Calu3 (cell line): Measurements from ENCODE around the gene PRELID3B. TPM values are rescaled to one million over a fixed set of nuclear protein-coding genes. Genes with fewer than 3 reads are reported as not detected.

Experiments used
- BruUV-seq: library from RNA; stranded (reverse); fragments of 400-500 nt; replicated peaks from 2 replicates; lab custom pipeline; 2021; lab: Mats Ljungman, UMichigan
- CTCF ChIA-PET: fragments of 300-600 bp; sonication (Branson Sonifier 250); formaldehyde crosslinking; loops from one replicate; lab custom pipeline; 2022; ENCODE audit warnings: antibody characterized with exemption; lab: Charles Lee
- DNase-seq: peaks from one replicate; pipeline ENCODE4 v3.0.0; 2022
- H3K27ac Mint-ChIP-seq: one replicate; pipeline ENCODE4 v1.8.0; 2022; ENCODE audit warnings: mixed read lengths; ENCODE audit not compliant: unreplicated experiment
- H3K27me3 Mint-ChIP-seq: one replicate; pipeline ENCODE4 v1.8.0; 2022; ENCODE audit warnings: mixed read lengths; ENCODE audit not compliant: unreplicated experiment
- H3K36me3 Mint-ChIP-seq: one replicate; pipeline ENCODE4 v1.8.0; 2022; ENCODE audit warnings: mild to moderate bottlenecking, moderate library complexity, mixed read lengths; ENCODE audit not compliant: insufficient read depth, unreplicated experiment
- H3K4me1 Mint-ChIP-seq: one replicate; pipeline ENCODE4 v1.8.0; 2022; ENCODE audit warnings: mild to moderate bottlenecking, low read depth, mixed read lengths; ENCODE audit not compliant: unreplicated experiment
- H3K4me3 Mint-ChIP-seq: one replicate; pipeline ENCODE4 v1.8.0; 2022; ENCODE audit warnings: mild to moderate bottlenecking, low read depth, moderate library complexity, mixed read lengths; ENCODE audit not compliant: unreplicated experiment
- H3K9me3 Mint-ChIP-seq: one replicate; pipeline ENCODE4 v1.8.0; 2022; ENCODE audit warnings: low read depth, mixed read lengths; ENCODE audit not compliant: unreplicated experiment
- intact Hi-C: fragments of 100-400 bp; cut with micrococcal nuclease; formaldehyde crosslinking; loops from one replicate; pipeline ENCODE4 v1.10.0; 2022; ENCODE audit not compliant: unreplicated experiment
- total RNA-seq: library from RNA; stranded (reverse); gene quantifications from 2 replicates; pipeline ENCODE4 v1.2.3, GENCODE V29; 2022
- TF ChIP-seq, protein P1 (sequence below): fragments of 200-600 bp; IDR thresholded peaks from one replicate; pipeline ENCODE4 v1.8.0; 2022; ENCODE audit warnings: antibody characterized with exemption; ENCODE audit not compliant: unreplicated experiment

Gene PRELID3B
- total RNA-seq, 1 experiment from 2014 or later: 136 TPM

DNA sequence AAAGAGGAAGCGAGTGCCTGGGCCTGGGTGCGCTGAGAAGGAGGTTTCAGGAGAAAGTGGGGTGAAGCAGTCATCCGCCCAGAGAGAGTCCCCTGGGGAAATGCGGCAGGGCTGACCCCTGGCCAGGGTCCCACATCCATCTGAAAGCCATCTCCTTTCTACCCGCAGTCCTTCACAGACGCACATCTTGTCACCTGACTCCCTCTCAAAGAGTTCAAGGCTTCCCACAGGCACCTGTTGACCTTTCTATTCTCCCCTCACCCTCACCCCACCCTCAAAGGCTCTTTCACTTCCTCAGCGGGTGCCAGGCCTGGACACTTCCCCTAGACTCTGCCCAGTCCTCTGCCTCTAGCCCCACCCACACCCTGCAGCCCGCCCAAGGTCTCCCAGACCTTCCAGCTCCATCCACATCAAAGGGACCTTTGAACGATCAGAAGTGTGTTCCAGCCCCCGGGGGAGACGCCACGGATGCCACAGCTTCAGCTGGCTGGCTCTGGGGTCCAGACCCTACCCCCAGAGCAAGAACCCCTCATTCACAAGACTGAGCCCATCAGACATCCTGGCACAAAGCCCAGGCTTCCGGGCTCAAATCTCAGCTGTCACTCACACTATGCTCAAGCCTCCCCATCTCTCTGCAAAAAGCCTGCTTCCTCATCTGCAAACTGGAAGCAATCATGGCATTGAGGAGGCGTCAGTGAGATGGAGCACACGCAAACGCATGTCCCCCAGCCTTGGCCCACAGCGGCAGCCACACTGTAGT, 37.6 kb downstream of the PRELID3B start:
- no peaks in the 10 kb centered on the region for H3K9me3 Mint-ChIP-seq
- CTCF ChIA-PET: interaction anchor here (0.6 kb wide), 1 partner anchor 256 kb away, joined by 5 read pairs; no protein-coding TSS in a partner anchor
- H3K4me3 Mint-ChIP-seq: peak overlapping the region; percentile 78
- no TSS peak for BruUV-seq
- TF ChIP-seq, protein P1, sequence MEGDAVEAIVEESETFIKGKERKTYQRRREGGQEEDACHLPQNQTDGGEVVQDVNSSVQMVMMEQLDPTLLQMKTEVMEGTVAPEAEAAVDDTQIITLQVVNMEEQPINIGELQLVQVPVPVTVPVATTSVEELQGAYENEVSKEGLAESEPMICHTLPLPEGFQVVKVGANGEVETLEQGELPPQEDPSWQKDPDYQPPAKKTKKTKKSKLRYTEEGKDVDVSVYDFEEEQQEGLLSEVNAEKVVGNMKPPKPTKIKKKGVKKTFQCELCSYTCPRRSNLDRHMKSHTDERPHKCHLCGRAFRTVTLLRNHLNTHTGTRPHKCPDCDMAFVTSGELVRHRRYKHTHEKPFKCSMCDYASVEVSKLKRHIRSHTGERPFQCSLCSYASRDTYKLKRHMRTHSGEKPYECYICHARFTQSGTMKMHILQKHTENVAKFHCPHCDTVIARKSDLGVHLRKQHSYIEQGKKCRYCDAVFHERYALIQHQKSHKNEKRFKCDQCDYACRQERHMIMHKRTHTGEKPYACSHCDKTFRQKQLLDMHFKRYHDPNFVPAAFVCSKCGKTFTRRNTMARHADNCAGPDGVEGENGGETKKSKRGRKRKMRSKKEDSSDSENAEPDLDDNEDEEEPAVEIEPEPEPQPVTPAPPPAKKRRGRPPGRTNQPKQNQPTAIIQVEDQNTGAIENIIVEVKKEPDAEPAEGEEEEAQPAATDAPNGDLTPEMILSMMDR: no peak
- DNase-seq: no peak
- intact Hi-C loops: no loop called here
- peaks cover 28% of the 10 kb centered on the region for H3K4me1 Mint-ChIP-seq
- no peaks in the 10 kb centered on the region for H3K27me3 Mint-ChIP-seq
- no peak overlapping the region for H3K27ac Mint-ChIP-seq
- peaks cover 48% of the 10 kb centered on the region for H3K36me3 Mint-ChIP-seq

DNA sequence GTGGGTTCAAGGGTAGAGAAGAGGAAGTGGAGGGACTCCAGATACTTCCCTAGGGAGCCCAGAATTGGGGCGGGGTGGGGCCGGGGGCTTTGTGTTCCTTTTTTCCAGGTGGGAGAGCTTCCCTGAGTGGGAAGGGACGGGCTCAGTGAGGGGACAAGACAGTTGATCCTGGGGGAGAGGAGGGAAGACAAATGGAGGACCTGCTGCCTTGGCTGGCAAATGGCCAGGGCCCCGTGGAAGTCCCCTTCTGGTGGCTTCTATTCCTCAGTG, 38.2 kb downstream of the PRELID3B start:
- H3K36me3 Mint-ChIP-seq: peaks cover 52% of the 10 kb centered on the region
- peaks cover 25% of the 10 kb centered on the region for H3K4me1 Mint-ChIP-seq
- no peak overlapping the region for H3K27ac Mint-ChIP-seq
- TF ChIP-seq, protein P1: no peak
- no TSS peak for BruUV-seq
- DNase-seq: no peak
- no peaks in the 10 kb centered on the region for H3K27me3 Mint-ChIP-seq
- CTCF ChIA-PET: no interaction called here
- peak overlapping the region; percentile 78 for H3K4me3 Mint-ChIP-seq
- H3K9me3 Mint-ChIP-seq: no peaks in the 10 kb centered on the region
- intact Hi-C loops: no loop called here

DNA sequence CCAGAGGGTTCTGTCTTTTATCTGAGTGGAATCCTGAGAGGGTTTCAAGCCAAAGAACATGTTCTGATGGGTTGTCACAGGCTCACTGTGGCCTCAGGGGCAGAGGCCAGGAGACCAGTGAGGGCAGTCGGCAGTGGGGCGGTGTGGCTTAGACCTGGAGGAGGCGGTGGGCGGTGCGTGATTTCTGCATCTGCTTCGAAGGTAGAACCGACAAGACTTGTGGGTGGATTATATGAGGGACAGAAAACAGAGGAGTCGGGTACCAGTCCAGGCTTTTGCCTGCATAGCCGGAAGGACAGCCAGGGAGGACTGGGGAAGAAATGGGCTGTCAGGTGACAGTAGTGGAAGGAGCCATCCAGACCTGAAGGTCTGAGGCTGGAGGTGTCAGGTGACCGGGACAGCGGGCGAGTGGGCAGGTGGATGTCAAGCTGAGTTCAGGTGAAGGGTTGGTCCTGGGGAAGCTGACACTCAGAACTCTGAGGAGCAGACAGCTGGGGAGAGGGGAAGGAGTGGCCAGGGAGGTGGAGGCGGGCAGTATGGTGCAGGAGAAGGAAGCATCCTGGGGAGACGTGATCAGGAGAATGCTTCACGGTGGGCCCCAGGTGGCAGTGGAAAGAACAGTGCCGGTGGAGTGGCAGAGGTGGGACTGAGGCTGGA, 38.6 kb downstream of the PRELID3B start:
- peak overlapping the region; percentile 78 for H3K4me3 Mint-ChIP-seq
- intact Hi-C loops: no loop called here

DNA sequence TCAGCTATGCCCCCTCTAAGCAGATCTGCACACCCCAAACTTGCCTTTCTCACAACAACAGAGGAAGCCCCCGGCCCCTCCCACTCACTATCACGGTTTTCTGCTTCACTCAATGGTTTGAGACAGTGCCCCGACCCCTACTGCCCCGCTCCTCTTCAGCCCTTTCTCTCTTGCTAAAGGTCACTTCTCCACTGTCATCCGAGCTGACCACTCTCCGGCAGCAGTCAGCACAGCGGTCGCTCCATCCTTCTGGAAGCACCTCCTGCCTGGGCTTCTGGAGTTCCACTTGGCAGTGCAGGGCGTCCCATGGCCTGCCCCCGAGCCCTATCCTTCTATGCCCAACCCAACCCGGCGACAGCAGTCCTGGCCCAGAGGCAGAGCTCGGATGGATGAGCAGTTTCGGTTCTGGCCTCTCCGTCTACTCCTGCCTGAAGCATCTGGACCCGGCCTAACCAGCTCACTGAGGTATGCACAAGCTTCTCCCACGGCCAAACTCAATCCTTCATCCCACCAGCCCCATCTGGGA, 39.6 kb downstream of the PRELID3B start:
- no peaks in the 10 kb centered on the region for H3K27me3 Mint-ChIP-seq
- H3K36me3 Mint-ChIP-seq: peaks cover 64% of the 10 kb centered on the region
- TF ChIP-seq, protein P1: no peak
- CTCF ChIA-PET: no interaction called here
- DNase-seq: no peak
- intact Hi-C loops: no loop called here
- peaks cover 25% of the 10 kb centered on the region for H3K4me1 Mint-ChIP-seq
- no peak overlapping the region for H3K4me3 Mint-ChIP-seq
- H3K9me3 Mint-ChIP-seq: no peaks in the 10 kb centered on the region
- no TSS peak for BruUV-seq
- no peak overlapping the region for H3K27ac Mint-ChIP-seq

More for the DNA sequence above, 38.6 kb downstream of the PRELID3B start:
- Mint-ChIP-seq H3K4me1 (peaks cover 25% of the 10 kb centered on the region), H3K27ac (peak overlapping the region; percentile 2), H3K9me3 (no peaks in the 10 kb centered on the region), H3K36me3 (peaks cover 56% of the 10 kb centered on the region), H3K27me3 (no peaks in the 10 kb centered on the region)
- no TSS peak for BruUV-seq
- TF ChIP-seq, protein P1: no peak
- CTCF ChIA-PET: no interaction called here
- no peak for DNase-seq
